ENCODE results near the gene ACAD11.
"Not testable (repeated sequence)": the region's sequence is repeated elsewhere in the genome, so short reads cannot be mapped to it uniquely, and the experiment has no call there.

Gene ACAD11

GRCh38 chr3:132596816-132597433 is 62.7 kb downstream of the ACAD11 start, which contains the start of gene ACKR4:
Gene ACKR4 (plus strand): TSS chr3:132597270. CDS start chr3:132600398, 3,128 bp downstream.
- no peak for DNase-seq

- no peak for DNase-seq
Observed at GRCh38 chr3:132596326-132596725, 63.3 kb downstream of the ACAD11 start.

GRCh38 chr3:132595014-132595413 is 64.6 kb downstream of the ACAD11 start:
- DNase-seq = no peak

- no peak for DNase-seq
Observed at GRCh38 chr3:132594498-132594897, 65.1 kb downstream of the ACAD11 start.

GRCh38 chr3:132593947-132594323 is 65.7 kb downstream of the ACAD11 start:
- DNase-seq = no peak

- no peak for DNase-seq
Observed at GRCh38 chr3:132593241-132593946, 66.2 kb downstream of the ACAD11 start.

GRCh38 chr3:132592216-132592615 is 67.4 kb downstream of the ACAD11 start:
- DNase-seq = no peak

GRCh38 chr3:132587401-132587800 is 72.2 kb downstream of the ACAD11 start:
- DNase-seq = no peak

- DNase-seq = no peak
Observed at GRCh38 chr3:132573797-132574211, 85.8 kb downstream of the ACAD11 start.

GRCh38 chr3:132570016-132570415 is 89.6 kb downstream of the ACAD11 start:
- no peak for DNase-seq

GRCh38 chr3:132569580-132569979 is 90.0 kb downstream of the ACAD11 start:
- no peak for DNase-seq

GRCh38 chr3:132569153-132569552 is 90.5 kb downstream of the ACAD11 start:
- no peak for DNase-seq

GRCh38 chr3:132568422-132568821 is 91.2 kb downstream of the ACAD11 start:
- DNase-seq = no peak

- no peak for DNase-seq
Observed at GRCh38 chr3:132564070-132564465, 95.5 kb downstream of the ACAD11 start.

- no peak for DNase-seq
Observed at GRCh38 chr3:132563420-132564069, 96.1 kb downstream of the ACAD11 start.

- DNase-seq = no peak
Observed at GRCh38 chr3:132561003-132561402, 98.6 kb downstream of the ACAD11 start.

- no peak for DNase-seq
Observed at GRCh38 chr3:132556508-132557159, 103.0 kb downstream of the ACAD11 start.

GRCh38 chr3:132556036-132556386 is 103.6 kb downstream of the ACAD11 start:
- not testable (repeated sequence) for DNase-seq

GRCh38 chr3:132555306-132556035 is 104.1 kb downstream of the ACAD11 start:
- DNase-seq = no peak

- no peak for DNase-seq
Observed at GRCh38 chr3:132554437-132554836, 105.2 kb downstream of the ACAD11 start.

- DNase-seq = no peak
Observed at GRCh38 chr3:132553826-132554225, 105.8 kb downstream of the ACAD11 start.

GRCh38 chr3:132550579-132551305 is 108.9 kb downstream of the ACAD11 start:
- DNase-seq = no peak

Measured in KG1 (cell line).